VCaP (cell line): ENCODE measurements around the gene PHF21A.
"Not testable (repeated sequence)": the region's sequence is repeated elsewhere in the genome, so short reads cannot be mapped to it uniquely, and the experiment has no call there.

Experiments
- H3K27ac ChIP-seq: fragments of 450-650 bp; 2 replicates; pipeline ENCODE4 v1.5.1; 2017
- TF ChIP-seq, protein P1 (sequence below): fragments of 450-650 bp; conservative IDR thresholded peaks from 2 replicates; pipeline ENCODE4 v1.5.1; 2017; ENCODE audit warnings: mild to moderate bottlenecking, moderate library complexity

PHF21A gene

GRCh38 chr11:46015941-46016340, 105.3 kb downstream of the PHF21A start:
- TF ChIP-seq, protein P1, sequence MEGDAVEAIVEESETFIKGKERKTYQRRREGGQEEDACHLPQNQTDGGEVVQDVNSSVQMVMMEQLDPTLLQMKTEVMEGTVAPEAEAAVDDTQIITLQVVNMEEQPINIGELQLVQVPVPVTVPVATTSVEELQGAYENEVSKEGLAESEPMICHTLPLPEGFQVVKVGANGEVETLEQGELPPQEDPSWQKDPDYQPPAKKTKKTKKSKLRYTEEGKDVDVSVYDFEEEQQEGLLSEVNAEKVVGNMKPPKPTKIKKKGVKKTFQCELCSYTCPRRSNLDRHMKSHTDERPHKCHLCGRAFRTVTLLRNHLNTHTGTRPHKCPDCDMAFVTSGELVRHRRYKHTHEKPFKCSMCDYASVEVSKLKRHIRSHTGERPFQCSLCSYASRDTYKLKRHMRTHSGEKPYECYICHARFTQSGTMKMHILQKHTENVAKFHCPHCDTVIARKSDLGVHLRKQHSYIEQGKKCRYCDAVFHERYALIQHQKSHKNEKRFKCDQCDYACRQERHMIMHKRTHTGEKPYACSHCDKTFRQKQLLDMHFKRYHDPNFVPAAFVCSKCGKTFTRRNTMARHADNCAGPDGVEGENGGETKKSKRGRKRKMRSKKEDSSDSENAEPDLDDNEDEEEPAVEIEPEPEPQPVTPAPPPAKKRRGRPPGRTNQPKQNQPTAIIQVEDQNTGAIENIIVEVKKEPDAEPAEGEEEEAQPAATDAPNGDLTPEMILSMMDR = no peak
- H3K27ac ChIP-seq = no peak overlapping the region

DNA sequence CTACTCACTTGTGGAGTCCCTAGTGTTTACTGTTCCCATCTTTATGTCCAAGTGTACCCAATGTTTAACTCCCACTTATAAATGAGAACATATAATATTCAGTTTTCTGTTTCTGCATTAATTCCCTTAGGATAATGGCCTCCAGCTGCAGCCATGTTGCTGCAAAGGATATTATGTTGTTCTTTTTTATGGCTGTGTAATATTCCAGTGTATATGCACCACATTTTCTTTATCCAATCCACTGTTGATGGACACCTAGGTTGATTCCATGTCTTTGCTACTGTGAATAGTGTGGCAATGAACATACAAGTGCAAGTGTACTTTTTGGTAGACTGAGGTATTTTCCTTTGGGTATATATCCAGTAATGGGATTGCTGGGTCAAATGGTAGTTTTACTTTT, 107.1 kb downstream of the PHF21A start:
- not testable (repeated sequence) for H3K27ac ChIP-seq

- TF ChIP-seq, protein P1 = no peak
Measured at GRCh38 chr11:46012185-46012584, 109.1 kb downstream of the PHF21A start.

GRCh38 chr11:46010100-46010499, 111.2 kb downstream of the PHF21A start:
- TF ChIP-seq, protein P1 = no peak

More at GRCh38 chr11:46012185-46012584, 109.1 kb downstream of the PHF21A start:
- no peak overlapping the region for H3K27ac ChIP-seq

DNA sequence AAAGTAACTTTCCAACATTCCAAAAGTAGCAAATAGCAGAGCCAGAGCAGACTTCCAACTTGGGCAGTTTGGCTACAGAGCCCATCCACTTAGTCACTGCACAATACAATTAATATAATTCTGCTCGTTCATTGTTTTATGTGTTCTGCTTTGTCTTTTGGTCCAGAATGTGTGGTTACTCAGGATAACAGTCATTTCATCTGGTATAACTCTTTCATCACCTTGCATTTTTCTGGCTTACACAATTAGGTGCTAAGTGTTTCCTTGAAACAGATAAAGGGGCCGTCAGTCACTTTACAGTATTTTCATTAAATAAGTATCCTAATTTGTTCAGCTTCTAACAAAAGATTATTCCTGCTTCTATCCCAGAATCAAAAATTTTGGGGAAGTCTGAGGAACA, 111.6 kb downstream of the PHF21A start:
- no peak overlapping the region for H3K27ac ChIP-seq
- TF ChIP-seq, protein P1 = no peak

More at GRCh38 chr11:46010100-46010499, 111.2 kb downstream of the PHF21A start:
- no peak overlapping the region for H3K27ac ChIP-seq

DNA sequence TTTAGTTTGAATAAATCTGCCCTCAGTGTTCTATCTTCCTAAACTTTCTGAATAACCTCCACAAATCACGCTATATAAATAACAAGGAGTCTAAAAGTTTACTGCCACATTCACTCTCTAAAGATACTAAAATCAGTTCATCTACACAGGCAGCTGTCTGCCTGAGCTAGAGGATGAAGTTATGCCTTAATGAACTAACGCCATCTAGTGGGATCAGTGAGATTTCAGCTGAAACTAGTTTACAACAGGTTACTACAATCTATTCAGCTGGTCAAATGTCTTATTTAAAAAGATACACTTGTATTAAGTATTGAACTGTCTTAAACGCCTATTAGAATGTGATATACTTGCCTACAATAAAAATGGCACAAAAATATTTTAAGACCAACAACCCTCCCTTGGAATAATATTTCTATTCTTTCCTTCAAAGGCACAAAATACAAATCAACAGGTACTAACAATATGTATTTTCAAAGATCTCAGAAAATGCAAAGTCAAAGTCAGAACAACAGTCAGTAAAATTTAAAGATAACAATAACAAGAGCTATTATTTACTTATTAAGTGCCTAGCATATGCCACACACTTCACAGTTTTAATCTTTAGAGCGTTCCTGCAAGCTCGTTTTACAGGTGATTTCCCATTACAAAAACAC, 114.7 kb downstream of the PHF21A start:
- H3K27ac ChIP-seq = no peak overlapping the region

GRCh38 chr11:46003572-46003971, 117.7 kb downstream of the PHF21A start:
- TF ChIP-seq, protein P1 = no peak
- no peak overlapping the region for H3K27ac ChIP-seq

More for the DNA sequence above, 114.7 kb downstream of the PHF21A start:
- TF ChIP-seq, protein P1 = peak; percentile 88

DNA sequence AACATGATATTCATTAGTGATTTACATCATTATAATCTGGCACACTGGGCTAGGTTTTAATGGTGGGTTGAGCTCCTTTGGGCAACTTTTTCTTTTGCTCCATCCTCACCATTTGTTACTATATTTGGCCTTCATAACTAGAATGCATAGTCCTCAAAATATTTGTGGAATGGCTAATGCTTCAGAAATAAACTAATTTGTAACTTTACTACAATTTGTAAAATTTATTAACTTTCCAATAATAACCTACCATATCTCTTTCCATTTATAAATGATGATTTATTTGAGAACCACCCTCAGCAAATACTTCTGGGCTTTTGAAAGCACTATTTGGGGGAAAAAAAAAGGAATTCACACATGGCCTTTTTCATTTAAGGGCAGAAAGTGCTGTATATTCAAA, 119.1 kb downstream of the PHF21A start:
- H3K27ac ChIP-seq = no peak overlapping the region
- TF ChIP-seq, protein P1 = no peak
